Mucosa of descending colon (tissue), 3 donors: ENCODE data around the gene COL9A1. TPM values are rescaled to one million over a fixed set of nuclear protein-coding genes. Genes with fewer than 3 reads are reported as not detected.

Source experiments
- ATAC-seq: fragments of 200-7000 bp; cut with Tn5 transposase; one replicate; pipeline ENCODE4 v1.9.1; 2020; ENCODE audit warnings: mild to moderate bottlenecking, moderate library complexity
- DNase-seq, 3 donors: peaks; one replicate each; pipeline ENCODE4 v3.0.0-alpha.2; 2020
- H3K36me3 ChIP-seq: fragments of 200-600 bp; one replicate; pipeline ENCODE4 v1.8.0; 2021; ENCODE audit warnings: low read depth, mild to moderate bottlenecking
- H3K4me1 ChIP-seq: fragments of 200-600 bp; one replicate; pipeline ENCODE4 v1.8.0; 2021; ENCODE audit warnings: low read depth, mild to moderate bottlenecking
- H3K4me3 ChIP-seq: fragments of 200-600 bp; one replicate; pipeline ENCODE4 v1.8.0; 2021; ENCODE audit warnings: mild to moderate bottlenecking
- H3K9me3 ChIP-seq: fragments of 200-600 bp; one replicate; pipeline ENCODE4 v1.8.0; 2021; ENCODE audit warnings: mild to moderate bottlenecking
- CTCF ChIP-seq: fragments of 200-600 bp; IDR thresholded peaks from one replicate; pipeline ENCODE4 v1.8.0; 2022; ENCODE audit warnings: antibody characterized with exemption, mild to moderate bottlenecking
- intact Hi-C, 2 donors: fragments of 100-400 bp; cut with DNase I in 1 of 2; cut with micrococcal nuclease in 1 of 2; formaldehyde crosslinking; loops; one replicate each; pipeline versions ENCODE4 v1.11.0 to v1.11.1; 2022; cut with DNase I, micrococcal nuclease
- total RNA-seq, 3 donors: library from RNA; stranded (reverse); fragmentation: NEBNext Ultra II Directional in 2 of 3; extraction: Animal tissue kit (Norgen Biotek cat#: 25700) in 2 of 3; gene quantifications; one replicate each; pipeline versions ENCODE4 v1.2.1 to v1.2.4, GENCODE V29; 2021 to 2023
- donor health status: DM: no; HTN: no; CAD: no; lungs with moderate emphysema.
- donor health status: DM: no; HTN: no; CAD: no.
- donor health status: DM: no; HTN: yes; CAD: no.

Gene COL9A1
- total RNA-seq, 3 donors from 2014 or later, result 0.32 to 1.8 (median 0.96) TPM

GRCh38 chr6:70172252-70172651 lies 130.6 kb downstream of the COL9A1 start:
- intact Hi-C loops, result no loop called here
- Histone ChIP-seq H3K36me3 (no peaks in the 10 kb centered on the region), H3K9me3 (no peaks in the 10 kb centered on the region), H3K4me3 (no peak overlapping the region), H3K4me1 (no peaks in the 10 kb centered on the region)
- DNase-seq (no peak), ATAC-seq (no peak)
- TF ChIP-seq CTCF, result no peak

GRCh38 chr6:70171236-70171635 lies 131.6 kb downstream of the COL9A1 start:
- Histone ChIP-seq H3K36me3 (no peaks in the 10 kb centered on the region), H3K9me3 (no peaks in the 10 kb centered on the region), H3K4me3 (no peak overlapping the region), H3K4me1 (no peaks in the 10 kb centered on the region)
- TF ChIP-seq CTCF, result no peak
- intact Hi-C loops, result no loop called here
- ATAC-seq, result no peak
- DNase-seq, result no peak

GRCh38 chr6:70168681-70169377 lies 134.1 kb downstream of the COL9A1 start:
- Histone ChIP-seq H3K36me3 (no peaks in the 10 kb centered on the region), H3K4me1 (no peaks in the 10 kb centered on the region), H3K9me3 (no peaks in the 10 kb centered on the region), H3K4me3 (no peak overlapping the region)
- no peak for DNase-seq
- no peak for TF ChIP-seq CTCF
- no peak for ATAC-seq
- intact Hi-C loops, result no loop called here

Other genes starting within 250 kb of the COL9A1 start
- 10 to 100 TPM; 42.1 to 63.3 (median 56.3) TPM for gene FAM135A, start 110.4 kb upstream of the COL9A1 start, total RNA-seq